HG03159 (cell line): ENCODE measurements around the gene FAM184A.
"Not testable (repeated sequence)": the region's sequence is repeated elsewhere in the genome, so short reads cannot be mapped to it uniquely, and the experiment has no call there.

ENCODE experiments used
- ATAC-seq: cut with Tn5 transposase; IDR thresholded peaks from one replicate; pipeline ENCODE4 v1.9.1; 2021; ENCODE audit warnings: mild to moderate bottlenecking, moderate library complexity; ENCODE audit not compliant: unreplicated experiment

Gene FAM184A

GRCh38 chr6:119020597-119021561 lies 57.6 kb downstream of the FAM184A start:
- ATAC-seq, result no peak

- not testable (repeated sequence) for ATAC-seq
Measured at GRCh38 chr6:119015165-119015564, 63.3 kb downstream of the FAM184A start.

- no peak for ATAC-seq
Measured at GRCh38 chr6:119012521-119012920, 65.9 kb downstream of the FAM184A start.

GRCh38 chr6:119009266-119009665 lies 69.2 kb downstream of the FAM184A start:
- ATAC-seq, result not testable (repeated sequence)

GRCh38 chr6:119006974-119007373 lies 71.5 kb downstream of the FAM184A start:
- ATAC-seq, result no peak

- no peak for ATAC-seq
Measured at GRCh38 chr6:119002069-119002468, 76.4 kb downstream of the FAM184A start.

GRCh38 chr6:118999494-119000040 lies 78.9 kb downstream of the FAM184A start:
- no peak for ATAC-seq

- ATAC-seq, result not testable (repeated sequence)
Measured at GRCh38 chr6:118997426-118997825, 81.0 kb downstream of the FAM184A start.

- ATAC-seq, result no peak
Measured at GRCh38 chr6:118996289-118996820, 82.1 kb downstream of the FAM184A start.

GRCh38 chr6:118993803-118994251 lies 84.6 kb downstream of the FAM184A start:
- ATAC-seq, result no peak

- no peak for ATAC-seq
Measured at GRCh38 chr6:118993358-118993757, 85.1 kb downstream of the FAM184A start.

- no peak for ATAC-seq
Measured at GRCh38 chr6:118992186-118992795, 86.2 kb downstream of the FAM184A start.

GRCh38 chr6:118986312-118986711 lies 92.2 kb downstream of the FAM184A start:
- no peak for ATAC-seq

- ATAC-seq, result no peak
Measured at GRCh38 chr6:118985123-118985830, 93.2 kb downstream of the FAM184A start.

GRCh38 chr6:118984342-118984741 lies 94.1 kb downstream of the FAM184A start:
- no peak for ATAC-seq

- ATAC-seq, result no peak
Measured at GRCh38 chr6:118982575-118982911, 95.9 kb downstream of the FAM184A start.

GRCh38 chr6:118981884-118982574 lies 96.4 kb downstream of the FAM184A start:
- ATAC-seq, result no peak

GRCh38 chr6:118980063-118980462 lies 98.4 kb downstream of the FAM184A start:
- no peak for ATAC-seq

- ATAC-seq, result no peak
Measured at GRCh38 chr6:118974790-118975189, 103.7 kb downstream of the FAM184A start.

GRCh38 chr6:118971682-118972081 lies 106.8 kb downstream of the FAM184A start:
- ATAC-seq, result no peak
